ENCODE results near the gene PRAC1.

PRAC1 gene

GRCh38 chr17:48690655-48691054 is 31.7 kb downstream of the PRAC1 start:
- no peak overlapping the region for H3K9ac ChIP-seq
- no peaks in the 10 kb centered on the region for H3K79me2 ChIP-seq (ENCODE audit: insufficient read depth, low read depth)
- no peak overlapping the region for H3K4me3 ChIP-seq (IDR thresholded peaks at IDR 0.05; ENCODE audit: insufficient read depth, low read depth, low read length)
- H3K27me3 ChIP-seq (ENCODE audit: insufficient read depth, low read depth): no peaks in the 10 kb centered on the region
- no peaks in the 10 kb centered on the region for H3K36me3 ChIP-seq (ENCODE audit: insufficient read depth)
- no peak overlapping the region for H3K4me2 ChIP-seq
- H3K4me1 ChIP-seq (ENCODE audit: low read depth, poor library complexity, severe bottlenecking): no peaks in the 10 kb centered on the region
- no peaks in the 10 kb centered on the region for H4K20me1 ChIP-seq (ENCODE audit: insufficient read depth)
- TF ChIP-seq, protein P1, sequence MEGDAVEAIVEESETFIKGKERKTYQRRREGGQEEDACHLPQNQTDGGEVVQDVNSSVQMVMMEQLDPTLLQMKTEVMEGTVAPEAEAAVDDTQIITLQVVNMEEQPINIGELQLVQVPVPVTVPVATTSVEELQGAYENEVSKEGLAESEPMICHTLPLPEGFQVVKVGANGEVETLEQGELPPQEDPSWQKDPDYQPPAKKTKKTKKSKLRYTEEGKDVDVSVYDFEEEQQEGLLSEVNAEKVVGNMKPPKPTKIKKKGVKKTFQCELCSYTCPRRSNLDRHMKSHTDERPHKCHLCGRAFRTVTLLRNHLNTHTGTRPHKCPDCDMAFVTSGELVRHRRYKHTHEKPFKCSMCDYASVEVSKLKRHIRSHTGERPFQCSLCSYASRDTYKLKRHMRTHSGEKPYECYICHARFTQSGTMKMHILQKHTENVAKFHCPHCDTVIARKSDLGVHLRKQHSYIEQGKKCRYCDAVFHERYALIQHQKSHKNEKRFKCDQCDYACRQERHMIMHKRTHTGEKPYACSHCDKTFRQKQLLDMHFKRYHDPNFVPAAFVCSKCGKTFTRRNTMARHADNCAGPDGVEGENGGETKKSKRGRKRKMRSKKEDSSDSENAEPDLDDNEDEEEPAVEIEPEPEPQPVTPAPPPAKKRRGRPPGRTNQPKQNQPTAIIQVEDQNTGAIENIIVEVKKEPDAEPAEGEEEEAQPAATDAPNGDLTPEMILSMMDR (conservative IDR thresholded peaks at IDR 0.05; ENCODE audit: low read depth, low read length): no peak
- no peak overlapping the region for H3K27ac ChIP-seq
- H2AFZ ChIP-seq (ENCODE audit: low read depth): no peak overlapping the region

- Histone ChIP-seq H3K27ac (no peak overlapping the region), H3K4me1 (ENCODE audit: low read depth, poor library complexity, severe bottlenecking) (no peaks in the 10 kb centered on the region), H4K20me1 (ENCODE audit: insufficient read depth) (no peaks in the 10 kb centered on the region), H3K9ac (no peak overlapping the region), H2AFZ (ENCODE audit: low read depth) (no peak overlapping the region), H3K36me3 (ENCODE audit: insufficient read depth) (no peaks in the 10 kb centered on the region), H3K4me3 (IDR thresholded peaks at IDR 0.05; ENCODE audit: insufficient read depth, low read depth, low read length) (no peak overlapping the region), H3K27me3 (ENCODE audit: insufficient read depth, low read depth) (no peaks in the 10 kb centered on the region; the same call in 1 of the 2 replicates), H3K79me2 (ENCODE audit: insufficient read depth, low read depth) (no peaks in the 10 kb centered on the region), H3K4me2 (no peak overlapping the region)
- TF ChIP-seq, protein P1 (conservative IDR thresholded peaks at IDR 0.05; ENCODE audit: low read depth, low read length): no peak
Observed at GRCh38 chr17:48681609-48682008, 40.7 kb downstream of the PRAC1 start.

DNA sequence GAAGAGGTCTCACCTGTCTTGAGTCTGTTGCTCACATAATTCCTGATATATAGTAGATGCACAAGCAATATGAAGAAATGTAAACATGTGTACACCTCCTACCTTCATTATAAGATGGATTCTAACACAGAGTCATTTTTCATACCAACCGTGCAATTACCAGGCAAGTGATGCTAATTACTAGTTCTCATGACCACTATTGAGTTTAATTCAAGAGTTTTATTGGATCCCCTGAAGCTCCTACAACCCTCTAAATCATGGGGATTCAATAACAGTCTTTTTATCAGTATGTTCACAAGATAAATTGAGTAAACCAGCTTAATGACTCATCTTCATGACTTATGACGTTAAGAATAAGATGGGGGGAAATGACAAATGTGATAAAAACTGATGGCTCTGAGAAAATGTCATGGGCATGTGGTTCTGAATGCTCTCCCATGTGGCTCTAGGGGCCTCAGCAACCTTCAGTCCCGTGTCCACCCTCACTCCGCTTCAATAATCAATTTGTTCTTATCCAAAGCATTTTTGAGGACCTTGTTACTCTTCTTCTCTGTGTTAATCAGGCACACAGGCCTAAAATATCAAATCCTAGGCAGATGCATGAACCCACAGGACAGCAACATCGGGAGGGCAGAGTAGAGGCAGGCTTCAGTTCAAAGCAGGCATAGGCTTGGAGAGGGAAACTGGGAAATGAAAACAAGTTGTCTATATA is 42.8 kb downstream of the PRAC1 start:
- no peak overlapping the region for H2AFZ ChIP-seq (ENCODE audit: low read depth)
- H3K36me3 ChIP-seq (ENCODE audit: insufficient read depth): no peaks in the 10 kb centered on the region
- H3K4me1 ChIP-seq (ENCODE audit: low read depth, poor library complexity, severe bottlenecking): no peaks in the 10 kb centered on the region
- no peak overlapping the region for H3K4me3 ChIP-seq (IDR thresholded peaks at IDR 0.05; ENCODE audit: insufficient read depth, low read depth, low read length)
- H3K4me2 ChIP-seq: no peak overlapping the region
- H3K79me2 ChIP-seq (ENCODE audit: insufficient read depth, low read depth): no peaks in the 10 kb centered on the region
- H3K27ac ChIP-seq: no peak overlapping the region
- H4K20me1 ChIP-seq (ENCODE audit: insufficient read depth): no peaks in the 10 kb centered on the region
- H3K9ac ChIP-seq: no peak overlapping the region
- H3K27me3 ChIP-seq (ENCODE audit: insufficient read depth, low read depth): no peaks in the 10 kb centered on the region; the same call in 1 of the 2 replicates
- TF ChIP-seq, protein P1 (conservative IDR thresholded peaks at IDR 0.05; ENCODE audit: low read depth, low read length): no peak

GRCh38 chr17:48678141-48678971 is 44.0 kb downstream of the PRAC1 start:
- Histone ChIP-seq H3K4me2 (peak overlapping the region; percentile 51), H4K20me1 (ENCODE audit: insufficient read depth) (no peaks in the 10 kb centered on the region), H3K36me3 (ENCODE audit: insufficient read depth) (no peaks in the 10 kb centered on the region), H3K79me2 (ENCODE audit: insufficient read depth, low read depth) (no peaks in the 10 kb centered on the region), H2AFZ (ENCODE audit: low read depth) (peak overlapping the region; percentile 58), H3K4me3 (IDR thresholded peaks at IDR 0.05; ENCODE audit: insufficient read depth, low read depth, low read length) (no peak overlapping the region), H3K9ac (no peak overlapping the region), H3K4me1 (ENCODE audit: low read depth, poor library complexity, severe bottlenecking) (no peaks in the 10 kb centered on the region), H3K27me3 (ENCODE audit: insufficient read depth, low read depth) (no peaks in the 10 kb centered on the region; the same call in 1 of the 2 replicates), H3K27ac (no peak overlapping the region)
- TF ChIP-seq, protein P1 (conservative IDR thresholded peaks at IDR 0.05; ENCODE audit: low read depth, low read length): peak; percentile 93
